NCI-H524 treated with DMSO at 0.1 percent for 48 hours (cell line): ENCODE results near the gene TMEM131L.
"Not testable (repeated sequence)": the region's sequence is repeated elsewhere in the genome, so short reads cannot be mapped to it uniquely, and the experiment has no call there.

ENCODE experiments used
- DNase-seq: peaks from one replicate; lab custom pipeline; 2025; lab: John Stamatoyannopoulos, UW

TMEM131L gene

DNA sequence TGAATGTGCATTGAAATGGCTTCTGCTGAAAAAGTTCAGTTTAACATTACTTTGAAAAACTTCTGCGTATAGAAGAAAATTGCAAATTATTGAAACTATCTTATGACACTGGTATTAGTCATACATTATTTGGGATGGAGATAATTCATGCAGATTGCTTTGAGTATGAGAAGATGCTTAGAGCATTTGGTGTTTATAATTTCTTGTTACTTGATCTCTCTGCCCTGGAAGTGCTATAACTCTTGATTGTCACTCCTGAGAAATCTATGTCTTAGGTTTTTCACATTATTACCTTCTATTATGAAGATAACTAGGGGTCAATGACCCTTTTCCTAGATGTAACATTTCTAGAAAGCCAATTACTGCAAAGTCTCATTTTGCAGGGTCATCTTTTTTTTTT, 36.4 kb downstream of the TMEM131L start:
- no peak for DNase-seq

DNA sequence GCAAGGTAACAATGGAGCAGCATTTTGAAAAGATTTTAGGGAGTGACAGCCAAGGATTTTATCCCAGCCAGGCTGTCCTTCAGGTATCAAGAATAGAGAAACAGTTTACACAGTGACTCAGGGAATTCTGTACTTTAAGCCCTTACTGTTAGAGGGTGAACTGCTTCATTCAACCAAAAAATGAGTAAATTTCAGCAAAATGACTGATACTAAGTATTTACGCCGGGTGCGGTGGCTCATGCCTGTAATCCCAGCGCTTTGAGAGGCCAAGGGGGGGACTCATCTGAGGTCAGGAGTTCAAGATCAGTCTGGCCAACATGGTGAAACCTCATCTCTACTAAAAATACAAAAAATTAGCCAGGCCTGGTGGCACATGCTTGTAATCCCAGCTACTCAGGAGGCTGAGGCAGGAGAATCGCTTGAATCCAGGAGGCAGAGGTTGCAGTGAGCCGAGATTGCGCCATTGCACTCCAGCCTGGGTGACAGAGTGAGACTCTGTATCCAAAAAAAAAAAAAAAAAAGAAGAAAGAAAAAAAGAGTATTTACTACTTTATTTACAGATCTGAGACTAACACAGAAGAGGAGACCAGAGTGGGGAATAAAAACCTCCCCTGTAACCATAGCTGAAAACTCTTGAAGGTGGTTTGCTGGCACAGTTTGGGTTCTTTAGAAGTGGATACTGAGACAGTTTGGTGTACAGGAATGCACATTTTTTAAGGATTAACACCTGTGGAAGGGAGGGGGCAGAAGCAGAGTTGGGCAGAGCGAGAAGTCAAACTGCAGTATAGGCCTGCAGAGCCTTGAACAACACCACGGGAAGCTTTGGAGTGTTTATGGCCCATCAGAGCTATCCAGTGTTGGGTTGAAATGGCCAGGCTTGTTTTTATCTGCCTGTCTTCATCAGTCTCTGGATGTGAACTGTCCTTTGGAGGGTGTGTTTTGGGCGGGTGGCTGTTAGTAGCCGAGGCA, 40.5 kb downstream of the TMEM131L start:
- DNase-seq = no peak

DNA sequence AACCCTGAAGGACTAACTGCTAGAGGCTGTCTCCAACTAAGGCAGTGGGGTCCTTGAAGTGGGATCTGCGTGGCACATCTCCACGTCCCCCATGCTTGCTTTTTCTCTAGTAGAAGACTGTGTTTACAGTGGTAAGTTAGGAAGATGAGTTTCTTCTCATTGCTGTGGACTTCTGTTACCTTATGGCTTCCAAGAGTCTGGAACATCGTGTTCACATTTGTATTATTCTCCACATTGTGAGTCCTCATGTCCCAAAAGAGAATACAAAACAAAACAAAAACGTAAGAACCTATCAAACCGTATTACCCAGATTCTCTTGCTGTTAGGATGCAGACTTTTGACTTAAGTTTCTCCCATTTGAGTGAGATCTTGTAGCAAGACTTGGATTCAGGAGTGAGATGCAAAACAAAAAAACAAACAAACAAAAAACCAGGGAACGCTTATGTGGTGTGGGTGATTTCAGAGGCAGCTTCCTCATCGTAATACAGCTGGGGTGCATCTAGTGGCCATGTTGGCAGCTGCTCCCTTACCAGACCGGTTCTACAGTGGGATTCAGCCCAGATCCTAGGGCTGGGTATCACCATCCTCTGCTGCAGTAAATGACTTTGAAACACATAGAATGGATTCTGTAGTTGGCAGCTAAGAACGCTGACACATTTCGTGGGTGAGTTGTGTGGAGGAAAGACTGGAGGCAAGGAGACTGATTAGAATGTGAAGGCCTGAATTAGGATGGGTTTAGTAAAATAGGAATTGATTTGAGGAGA, 41.3 kb downstream of the TMEM131L start:
- DNase-seq = no peak

DNA sequence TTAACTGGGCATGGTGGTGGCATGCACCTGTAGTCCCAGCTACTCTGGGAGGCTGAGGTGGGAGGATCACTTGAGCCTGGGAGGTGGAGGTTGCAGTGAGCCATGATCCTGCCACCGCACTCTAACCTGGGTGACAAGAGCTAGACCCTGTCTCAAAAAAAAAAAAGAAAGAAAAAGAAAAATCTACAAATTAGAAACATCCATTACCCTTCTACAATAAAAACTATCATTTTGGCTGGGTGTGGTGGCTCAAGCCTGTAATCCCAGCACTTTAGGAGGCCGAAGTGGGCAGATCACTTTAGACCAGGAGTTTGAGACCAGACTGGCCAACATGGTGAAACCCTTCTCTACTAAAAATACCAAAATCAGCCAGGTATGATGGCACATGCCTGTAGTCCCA, 43.1 kb downstream of the TMEM131L start:
- DNase-seq = not testable (repeated sequence)

DNA sequence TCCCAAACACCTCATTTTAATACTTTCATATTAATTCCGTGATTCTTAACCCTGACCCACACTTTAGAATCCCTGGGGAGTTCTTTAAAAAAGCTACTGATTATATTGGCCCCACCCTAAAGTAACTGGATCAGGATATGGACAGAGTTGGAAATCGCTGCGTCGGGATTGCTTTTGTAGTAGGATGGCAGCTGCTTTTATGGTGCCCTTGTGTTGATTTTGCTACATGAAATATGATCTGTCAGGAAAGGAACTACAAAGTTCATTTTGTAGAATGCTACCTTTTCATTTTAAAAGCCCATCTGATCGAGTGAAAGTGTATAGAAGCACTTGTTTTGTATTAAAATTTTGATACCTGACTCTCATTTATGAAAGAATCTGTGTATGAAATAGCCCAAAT, 43.6 kb downstream of the TMEM131L start:
- DNase-seq = no peak

DNA sequence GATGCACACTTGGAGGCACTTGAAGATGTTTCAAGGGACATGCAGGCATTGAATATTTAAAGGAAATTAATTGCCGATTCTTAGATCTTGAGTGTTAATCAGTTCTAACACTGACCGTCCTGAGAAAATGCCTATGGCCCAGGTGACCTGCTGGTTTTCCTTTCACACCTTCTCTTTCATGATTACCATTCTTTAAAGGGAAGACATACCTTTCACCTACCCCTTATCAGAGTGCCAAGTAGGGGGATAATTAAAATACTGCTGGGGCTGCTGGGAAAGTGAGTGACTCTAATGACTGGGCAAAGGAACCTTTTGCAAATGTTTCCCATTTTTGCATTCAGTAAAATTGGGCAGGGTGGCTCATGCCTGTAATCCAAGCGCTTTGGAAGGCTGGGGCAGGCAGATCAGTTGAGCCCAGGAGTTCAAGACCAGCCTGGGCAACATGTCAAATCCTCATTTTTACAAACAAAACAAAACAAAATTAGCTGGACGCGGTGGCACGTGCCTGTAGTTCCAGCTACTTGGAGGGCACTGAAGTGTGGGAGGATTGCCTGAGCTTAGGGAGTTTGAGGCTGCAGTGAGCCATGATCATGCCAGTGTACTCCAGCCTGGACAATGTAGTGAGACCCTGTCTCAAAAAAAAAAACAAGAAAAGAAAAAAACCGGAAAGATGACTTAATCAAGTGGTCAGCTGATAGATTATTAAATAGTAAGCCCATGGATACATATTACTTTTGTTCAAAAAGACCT, 44.3 kb downstream of the TMEM131L start:
- DNase-seq = no peak

DNA sequence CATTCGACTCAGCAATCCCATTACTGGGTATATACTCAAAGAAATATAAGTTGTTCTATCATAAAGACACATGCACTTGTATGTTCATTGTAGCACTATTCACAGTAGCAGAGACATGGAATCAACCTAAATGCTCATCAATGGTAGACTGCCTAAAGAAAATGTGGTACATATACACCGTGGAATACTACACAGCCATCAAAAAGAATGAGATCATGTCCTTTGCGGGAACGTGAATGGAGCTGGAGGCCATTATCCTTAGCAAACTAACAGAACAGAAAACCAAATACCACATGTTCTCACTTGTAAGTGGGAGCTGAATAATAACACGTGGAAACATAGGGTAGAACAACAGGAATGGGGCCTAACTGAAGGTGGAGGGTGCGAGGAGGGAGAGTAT, 44.9 kb downstream of the TMEM131L start:
- DNase-seq = no peak

DNA sequence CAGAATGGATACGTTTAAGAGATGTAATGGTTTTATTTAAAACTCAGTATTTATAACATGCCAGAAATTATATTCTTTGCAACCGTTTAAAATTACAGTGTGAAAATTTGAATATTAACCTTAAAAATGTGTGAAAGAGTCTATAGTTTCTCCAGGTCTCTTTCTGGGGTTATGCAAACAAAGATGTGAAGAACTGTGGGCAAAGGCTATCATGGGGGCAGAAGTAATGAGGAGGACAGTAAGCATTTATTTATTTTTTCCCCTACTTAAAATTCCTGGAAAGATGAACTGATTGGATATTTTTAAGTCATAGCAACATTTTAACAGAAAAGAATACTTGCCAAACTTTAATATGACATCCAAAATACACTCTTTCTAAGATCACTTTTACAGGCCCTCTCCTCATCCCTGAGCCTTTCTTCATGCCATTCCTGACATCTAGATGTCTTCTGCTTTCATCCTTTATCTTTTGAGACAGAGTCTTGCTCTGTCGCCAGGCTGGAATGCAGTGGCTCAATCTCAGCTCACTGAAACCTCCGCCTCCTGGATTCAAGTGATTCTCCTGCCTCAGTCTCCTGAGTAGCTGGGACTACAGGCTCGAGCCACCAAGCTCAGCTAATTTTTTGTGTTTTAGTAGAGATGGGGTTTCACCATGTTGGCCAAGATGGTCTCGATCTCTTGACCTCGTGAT, 46.1 kb downstream of the TMEM131L start:
- no peak for DNase-seq

DNA sequence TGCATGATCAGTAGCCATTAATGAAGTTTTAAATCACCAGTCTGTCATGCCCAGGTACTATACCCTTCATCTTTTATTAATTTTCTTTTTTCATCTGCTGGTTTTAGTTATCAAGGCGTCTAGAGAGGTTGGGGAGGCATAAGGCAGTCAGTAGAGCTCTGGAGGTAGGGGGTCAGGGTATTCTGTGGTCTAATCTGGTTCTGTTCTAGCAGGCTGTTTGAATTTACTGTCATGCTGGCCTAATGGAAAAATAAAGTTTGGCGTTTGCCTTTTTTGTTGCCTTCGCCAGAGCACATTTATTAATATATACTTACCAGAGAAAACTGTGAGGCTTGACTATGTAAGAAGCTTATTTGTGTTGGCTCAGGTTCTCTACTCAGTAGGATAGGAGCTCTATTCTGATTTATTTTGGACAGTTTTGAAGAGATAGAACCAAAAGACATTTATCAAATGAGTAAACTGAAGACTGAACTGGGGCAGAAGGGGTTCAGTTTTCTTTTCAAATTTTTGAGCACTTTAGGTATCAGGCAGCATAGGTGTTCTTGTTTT, 46.9 kb downstream of the TMEM131L start:
- no peak for DNase-seq

DNA sequence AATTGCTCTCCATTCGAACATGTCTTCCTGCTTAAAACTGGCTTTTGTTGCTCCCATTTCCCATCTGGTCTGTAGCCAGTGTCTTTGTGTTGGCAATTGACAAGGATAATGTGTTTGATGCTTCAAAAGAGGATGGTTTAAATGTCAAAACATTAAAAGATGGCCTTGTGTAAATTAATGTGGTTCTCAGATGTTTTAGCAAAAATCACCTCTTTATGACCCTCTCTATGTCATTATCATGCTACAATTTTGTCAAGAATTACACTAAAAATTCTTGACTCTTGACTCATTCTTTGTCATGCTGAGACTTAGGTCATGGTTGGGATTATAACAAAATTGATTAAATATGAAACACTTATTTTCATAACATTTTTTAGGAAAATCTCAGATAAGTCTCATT, 47.4 kb downstream of the TMEM131L start:
- no peak for DNase-seq

DNA sequence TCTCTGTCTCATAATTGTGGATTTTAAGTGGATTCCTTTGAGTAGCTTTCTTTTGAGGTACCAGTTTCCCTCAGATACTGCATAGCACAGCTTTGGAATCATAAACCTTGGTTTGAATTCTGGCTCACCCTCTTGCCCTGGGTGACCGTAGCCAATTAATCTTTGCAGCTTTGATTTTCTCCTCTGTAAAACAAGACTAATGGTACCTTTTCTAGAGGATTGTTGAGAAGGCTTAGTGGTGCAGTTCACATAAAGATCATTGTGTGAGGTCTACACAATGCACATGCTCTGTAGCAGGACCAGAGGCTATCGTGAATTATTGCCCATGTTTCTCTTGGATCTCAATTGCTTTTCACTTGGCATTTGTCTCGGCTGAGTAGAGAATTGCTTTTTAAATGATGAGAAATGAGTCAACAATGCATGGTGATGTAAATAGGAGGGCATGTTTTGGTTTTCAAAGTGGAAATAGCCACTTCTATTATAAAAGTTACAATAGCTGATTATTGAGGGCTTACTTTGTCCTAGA, 47.9 kb downstream of the TMEM131L start:
- DNase-seq = no peak

DNA sequence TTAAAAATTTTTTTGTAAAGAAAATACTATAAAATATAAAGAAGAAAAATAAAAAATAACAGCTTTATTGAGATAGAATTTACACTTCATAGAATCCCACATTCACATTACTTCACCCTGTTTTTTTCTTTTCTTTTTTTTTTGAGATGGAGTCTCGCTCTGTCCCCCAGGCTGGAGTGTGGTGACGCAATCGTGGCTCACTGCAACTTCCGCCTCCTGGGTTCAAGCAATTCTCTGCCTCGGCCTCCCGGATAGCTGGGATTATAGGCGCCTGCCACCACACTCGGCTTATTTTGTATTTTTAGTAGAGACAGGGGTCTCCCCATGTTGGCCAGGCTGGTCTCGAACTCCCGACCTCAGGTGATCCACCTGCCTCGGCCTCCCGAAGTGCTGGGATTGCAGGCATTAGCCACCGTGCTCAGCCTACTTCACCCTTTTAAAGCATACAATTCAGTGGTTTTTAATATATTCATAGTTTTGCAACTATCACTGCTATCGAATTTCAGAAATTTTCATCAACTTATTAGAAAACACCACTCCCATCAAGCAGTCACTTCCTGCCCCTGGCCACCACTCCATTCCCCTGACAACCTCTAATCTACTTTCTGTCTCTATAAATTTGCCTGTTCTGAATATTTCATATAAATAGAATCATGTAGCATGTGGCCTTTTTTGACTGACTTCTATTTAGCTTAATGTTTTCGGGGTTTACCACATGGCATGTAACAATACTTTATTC, 48.7 kb downstream of the TMEM131L start:
- no peak for DNase-seq

DNA sequence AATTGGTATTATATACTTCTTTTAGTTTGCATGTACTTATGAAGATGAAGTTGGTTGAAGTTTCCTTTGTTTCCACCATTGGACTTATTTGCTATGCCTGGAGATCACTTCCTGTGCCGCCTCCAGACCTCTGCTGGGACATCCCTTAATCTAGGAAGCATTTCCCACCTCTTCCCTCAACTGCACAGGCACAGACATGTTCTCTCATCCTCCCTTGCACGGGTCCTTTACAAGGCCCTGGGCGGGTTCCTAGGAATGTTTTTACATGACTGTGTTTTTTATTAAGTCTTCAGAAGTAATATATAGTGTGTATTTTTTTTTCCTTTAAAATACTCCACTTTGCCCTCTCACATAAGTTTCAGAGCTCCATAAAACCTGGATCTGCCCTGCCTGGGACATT, 51.0 kb downstream of the TMEM131L start:
- DNase-seq = no peak

DNA sequence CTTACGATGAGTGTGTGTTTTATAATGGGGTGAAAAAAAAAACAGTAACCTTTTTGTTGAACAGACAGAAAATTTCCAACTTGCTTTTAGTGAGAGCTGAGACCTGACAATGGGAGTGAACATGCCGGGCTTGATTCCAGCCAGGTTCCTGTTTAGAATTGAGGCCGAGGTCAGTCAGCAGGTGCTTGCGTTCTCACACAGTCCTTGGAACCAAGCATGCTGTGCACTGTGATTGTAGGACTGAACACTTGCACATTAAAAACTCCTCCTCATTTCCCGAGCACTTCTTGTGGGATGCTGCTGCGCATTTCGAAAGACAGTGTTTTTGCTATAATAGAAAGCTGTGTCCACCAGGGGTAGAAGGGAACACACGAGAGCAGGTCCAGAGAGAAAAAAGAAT, 51.8 kb downstream of the TMEM131L start:
- DNase-seq = no peak

DNA sequence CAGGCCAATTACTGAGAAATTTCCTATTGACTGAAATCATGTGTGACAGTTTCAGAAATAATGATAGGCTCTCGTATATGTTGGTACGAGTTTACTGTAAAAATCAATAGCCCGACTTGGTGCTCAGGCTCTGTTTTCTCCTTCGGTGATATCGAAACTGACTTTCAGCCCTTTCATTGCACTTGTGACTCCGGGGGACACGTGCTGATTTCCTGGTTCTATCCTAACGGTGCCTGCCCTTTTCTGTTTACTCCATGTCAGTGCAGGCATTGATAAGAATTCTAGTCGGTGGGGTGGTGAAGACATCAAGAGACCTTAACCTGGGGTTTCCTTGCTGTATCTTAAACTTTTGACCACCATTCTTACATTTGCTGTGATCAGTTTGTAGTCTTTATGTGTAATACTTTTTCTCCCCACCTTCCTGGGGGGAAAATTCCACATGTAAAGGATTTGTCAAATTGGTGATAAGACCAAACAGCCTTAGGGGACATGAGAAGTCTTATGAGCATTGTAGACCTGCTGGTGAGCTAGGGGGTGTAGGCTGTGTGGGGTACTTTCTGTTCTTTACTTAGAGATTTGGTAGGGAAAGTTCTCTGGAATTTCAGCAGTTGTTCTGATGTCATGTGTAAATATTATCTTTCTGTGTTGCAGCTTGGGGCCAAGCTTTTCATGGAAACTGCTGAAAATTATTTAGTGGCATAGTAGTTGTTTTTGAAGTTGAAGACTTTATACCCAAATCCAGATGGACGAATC, 52.7 kb downstream of the TMEM131L start:
- no peak for DNase-seq

DNA sequence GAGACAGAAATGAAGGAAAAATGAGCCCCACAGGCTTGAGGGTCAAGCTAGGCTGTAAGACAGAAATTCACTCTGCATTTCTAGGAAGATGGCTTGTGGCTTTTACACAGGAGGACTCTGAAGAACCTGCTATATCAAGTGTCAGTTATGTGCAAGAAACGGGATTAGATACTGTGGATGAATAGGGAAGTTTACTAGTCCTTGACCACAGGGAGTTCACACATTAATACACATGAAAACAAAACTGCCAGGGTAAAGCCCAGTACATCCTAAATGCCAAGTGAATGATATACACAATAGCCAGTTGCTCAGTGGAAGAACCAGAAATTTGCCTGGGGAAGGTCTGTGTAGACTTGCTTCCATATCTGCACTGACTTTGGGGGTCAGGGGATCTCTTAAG, 53.5 kb downstream of the TMEM131L start:
- no peak for DNase-seq

DNA sequence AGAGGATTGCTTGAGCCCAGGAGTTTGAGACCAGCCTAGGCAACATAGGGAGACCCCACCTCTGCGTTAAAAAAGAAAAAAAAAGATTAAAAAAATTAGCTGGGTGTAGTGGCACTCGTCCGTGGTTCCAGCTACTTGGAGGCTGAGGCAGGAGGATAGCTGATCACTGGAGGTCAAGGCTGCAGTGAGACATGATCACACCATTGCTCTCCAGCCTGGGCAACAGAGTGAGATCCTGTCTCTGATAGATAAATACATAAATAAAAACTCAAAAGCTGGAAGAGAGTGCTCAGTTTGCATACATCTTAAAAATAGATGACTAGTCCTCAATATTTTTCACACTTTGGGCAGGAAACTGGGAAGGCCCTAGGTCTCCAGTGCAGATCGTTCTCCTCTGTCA, 54.1 kb downstream of the TMEM131L start:
- DNase-seq = no peak

DNA sequence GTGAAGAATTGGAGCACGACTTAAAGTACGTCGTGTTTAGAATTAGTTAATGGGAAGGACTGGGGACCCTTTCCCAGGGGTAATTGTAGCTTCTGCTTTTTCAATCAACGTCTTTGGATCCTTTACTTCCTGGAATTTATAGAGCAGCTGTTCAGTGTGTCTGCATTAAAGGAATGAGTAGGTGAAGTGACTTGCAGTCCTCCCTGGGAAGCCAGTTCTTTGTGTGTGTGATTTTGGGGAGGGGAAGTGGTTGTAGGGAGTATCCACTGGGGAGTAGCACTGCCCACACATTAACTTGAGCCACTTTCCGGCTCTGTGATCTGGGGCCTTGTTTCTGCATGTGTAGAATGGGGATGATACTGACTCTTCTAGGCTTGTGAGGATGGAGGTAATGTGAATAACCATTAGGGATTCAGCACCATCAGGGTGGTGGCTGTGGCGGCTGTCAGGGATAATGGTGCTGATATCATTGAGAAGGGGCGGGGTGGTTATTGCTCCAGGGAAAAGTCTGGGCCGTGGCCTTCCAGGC, 54.7 kb downstream of the TMEM131L start:
- DNase-seq = no peak

DNA sequence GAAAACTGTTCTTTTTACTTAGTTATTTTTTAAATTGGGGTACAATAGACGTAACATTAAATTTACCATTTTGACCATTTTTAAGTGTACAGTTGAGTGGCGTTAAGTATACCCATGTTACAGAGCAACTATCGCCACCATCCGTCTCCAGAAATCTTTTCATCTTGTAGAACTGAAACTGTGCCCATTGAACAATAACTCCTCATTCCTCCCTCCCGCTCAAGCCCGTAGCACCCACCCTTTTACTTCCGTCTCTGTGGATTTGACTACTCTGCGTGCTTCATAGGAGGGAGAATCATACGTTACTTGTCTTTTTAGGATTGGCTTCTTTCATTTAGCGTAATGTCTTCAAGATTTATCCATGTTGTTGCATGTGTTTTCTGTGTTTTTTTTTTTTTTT, 55.3 kb downstream of the TMEM131L start:
- no peak for DNase-seq
